GM19023 (cell line): Measurements from ENCODE around the gene MCOLN1.

ENCODE experiments used
- ATAC-seq: cut with Tn5 transposase; IDR thresholded peaks from one replicate; pipeline ENCODE4 v1.9.1; 2021; ENCODE audit warnings: mild to moderate bottlenecking, moderate library complexity; ENCODE audit not compliant: unreplicated experiment

Gene MCOLN1

DNA sequence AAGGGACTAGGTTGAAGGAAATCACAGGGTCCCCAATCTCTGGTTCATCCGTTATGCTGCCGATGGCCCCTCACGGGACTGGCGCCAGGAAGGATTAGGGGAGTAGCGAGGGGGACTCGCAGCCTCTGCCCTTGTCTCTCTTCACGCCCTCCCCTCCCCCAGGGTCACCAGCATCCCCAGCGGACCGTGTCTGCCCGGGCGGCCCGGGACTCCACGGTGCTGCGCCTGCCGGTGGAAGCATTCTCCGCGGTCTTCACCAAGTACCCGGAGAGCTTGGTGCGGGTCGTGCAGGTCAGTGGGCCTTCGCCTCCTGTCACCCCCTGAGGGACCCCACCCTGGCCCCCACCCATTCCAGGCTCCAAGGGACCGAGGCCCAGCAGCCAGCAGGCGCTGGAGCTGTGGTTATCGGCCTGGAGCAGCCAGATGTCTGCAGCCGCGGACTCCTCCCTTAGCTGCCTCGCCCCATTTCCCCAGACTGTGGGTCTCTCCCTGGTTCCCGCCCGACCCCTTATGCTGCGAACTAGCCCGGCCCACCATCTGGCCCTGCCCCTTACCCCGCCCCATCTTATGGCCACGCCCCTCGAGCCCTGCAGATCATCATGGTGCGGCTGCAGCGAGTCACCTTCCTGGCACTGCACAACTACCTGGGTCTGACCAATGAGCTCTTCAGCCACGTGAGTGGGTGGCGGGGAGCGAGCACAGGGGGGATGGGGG lies 18.5 kb downstream of the MCOLN1 start:
- ATAC-seq, result no peak

DNA sequence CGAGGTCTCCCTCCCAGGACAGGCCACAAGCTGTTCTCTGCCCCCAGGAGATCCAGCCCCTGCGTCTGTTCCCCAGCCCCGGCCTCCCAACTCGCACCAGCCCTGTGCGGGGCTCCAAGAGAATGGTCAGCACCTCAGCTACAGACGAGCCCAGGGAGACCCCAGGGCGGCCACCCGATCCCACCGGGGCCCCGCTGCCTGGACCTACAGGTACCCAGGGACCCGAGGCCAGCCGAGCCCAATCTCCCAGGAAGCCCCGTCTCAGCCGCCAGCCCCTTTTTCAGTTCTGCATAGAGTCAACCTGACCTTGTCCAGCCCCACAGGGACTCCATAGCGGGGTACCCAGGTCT lies 19.0 kb downstream of the MCOLN1 start:
- no peak for ATAC-seq

DNA sequence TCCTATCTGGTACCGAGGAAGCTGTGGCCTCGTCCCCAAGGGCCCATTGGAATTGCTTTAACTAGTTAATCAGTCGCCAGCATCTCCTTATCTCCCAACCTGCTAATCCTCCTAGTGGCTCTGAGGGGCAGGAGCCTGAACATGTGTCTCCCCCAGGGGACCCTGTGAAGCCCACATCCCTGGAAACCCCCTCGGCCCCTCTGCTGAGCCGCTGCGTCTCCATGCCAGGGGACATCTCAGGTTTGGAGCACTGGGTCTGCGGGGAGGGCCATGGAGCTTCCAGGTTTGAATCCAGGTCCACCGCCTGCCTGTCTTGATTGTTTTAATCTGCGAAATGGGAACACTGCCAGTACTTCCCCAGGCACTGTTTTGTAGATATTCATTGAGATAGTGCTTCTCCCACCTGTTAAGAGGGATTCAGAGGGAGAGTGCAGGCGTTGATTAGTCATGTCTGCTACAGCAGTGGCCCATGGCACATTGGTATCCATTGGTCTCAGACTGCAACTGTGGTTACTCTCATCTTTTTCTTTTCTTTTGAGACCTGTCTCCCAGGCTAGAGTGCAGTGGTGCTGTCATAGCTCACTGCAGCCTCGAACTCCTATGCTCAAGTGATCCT lies 19.5 kb downstream of the MCOLN1 start:
- no peak for ATAC-seq

DNA sequence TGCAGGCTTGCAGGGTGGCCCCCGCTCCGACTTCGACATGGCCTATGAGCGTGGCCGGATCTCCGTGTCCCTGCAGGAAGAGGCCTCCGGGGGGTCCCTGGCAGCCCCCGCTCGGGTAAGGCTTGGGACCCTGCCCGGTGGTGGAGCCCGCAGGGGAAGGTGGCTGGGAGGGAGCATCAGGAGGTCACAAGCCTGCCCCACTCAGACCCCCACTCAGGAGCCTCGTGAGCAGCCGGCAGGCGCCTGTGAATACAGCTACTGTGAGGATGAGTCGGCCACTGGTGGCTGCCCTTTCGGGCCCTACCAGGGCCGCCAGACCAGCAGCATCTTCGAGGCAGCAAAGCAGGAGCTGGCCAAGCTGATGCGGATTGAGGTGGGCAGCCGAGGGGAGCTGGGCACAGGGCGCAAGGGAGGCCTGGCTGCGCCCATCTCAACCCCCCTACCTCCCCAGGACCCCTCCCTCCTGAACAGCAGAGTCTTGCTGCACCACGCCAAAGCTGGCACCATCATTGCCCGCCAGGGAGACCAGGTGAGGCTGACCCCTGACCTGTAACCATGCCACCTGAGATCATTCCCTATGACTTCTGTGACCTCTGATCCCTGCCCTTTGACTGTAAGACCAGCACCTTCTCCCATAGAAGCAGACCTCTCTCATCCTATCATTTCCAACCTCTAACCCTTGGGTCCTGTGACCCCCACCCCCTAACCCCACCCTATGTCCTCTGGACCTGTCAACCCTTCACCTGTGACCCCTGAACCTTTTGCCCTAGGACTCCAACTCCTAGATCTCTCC lies 20.3 kb downstream of the MCOLN1 start:
- ATAC-seq, result no peak

DNA sequence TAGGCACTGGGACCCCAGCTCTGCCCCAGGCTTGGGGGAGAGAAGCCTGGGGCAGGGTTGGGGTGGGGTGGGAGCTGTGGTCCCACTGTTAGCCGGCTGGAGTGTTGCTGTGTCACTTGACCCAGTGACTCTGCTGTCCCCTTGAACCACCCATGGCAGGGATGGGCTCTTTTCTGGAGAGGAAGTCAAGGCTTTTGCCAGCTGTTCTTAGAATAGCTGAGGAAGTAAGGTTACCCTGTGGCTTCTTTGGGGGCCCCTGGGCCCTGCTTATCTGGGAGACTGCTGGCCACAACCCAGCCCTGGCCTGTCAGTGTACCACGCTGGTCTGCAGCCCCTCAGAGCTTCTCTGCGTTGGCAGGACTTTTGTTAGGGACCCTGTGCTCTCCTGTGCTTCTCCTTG lies 22.2 kb downstream of the MCOLN1 start:
- no peak for ATAC-seq

DNA sequence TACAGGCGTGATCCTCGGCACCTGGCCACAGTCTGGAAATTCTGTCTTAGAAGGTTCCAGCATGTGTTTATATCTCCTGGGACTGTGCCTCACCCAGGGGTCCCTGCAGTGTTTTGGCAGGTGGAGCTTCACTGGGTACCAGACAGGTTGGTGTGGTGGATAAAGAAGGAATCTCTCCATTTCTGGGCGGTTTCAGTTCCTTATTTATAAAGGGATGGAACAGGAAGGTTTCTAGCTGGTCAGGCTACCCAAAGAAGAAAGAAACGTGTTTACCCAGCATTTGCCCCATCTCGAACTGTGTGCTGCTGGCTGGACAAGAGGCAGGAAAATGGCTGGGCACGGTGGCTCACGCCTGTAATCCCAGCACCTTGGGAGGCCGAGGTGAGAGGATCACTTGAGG lies 22.9 kb downstream of the MCOLN1 start:
- ATAC-seq, result no peak

DNA sequence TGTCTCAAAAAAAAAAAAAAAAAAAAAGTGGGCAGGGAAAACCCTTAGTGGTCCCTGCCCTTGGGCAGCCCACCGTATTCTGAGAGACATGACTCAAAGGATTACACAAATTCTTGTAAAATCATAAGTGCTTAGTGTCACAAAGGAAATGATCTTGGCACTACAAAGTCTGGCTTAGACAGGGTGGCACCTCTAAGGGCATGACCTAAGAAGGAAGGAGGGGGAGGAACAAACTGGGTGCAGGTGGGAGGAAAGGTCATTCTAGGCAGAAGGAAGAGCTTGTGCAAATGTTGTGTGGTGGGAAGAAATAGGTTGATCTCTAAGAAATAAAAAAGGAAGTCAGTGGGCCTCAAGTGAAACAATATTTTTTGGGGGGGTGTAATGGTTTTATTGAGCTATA lies 23.5 kb downstream of the MCOLN1 start:
- no peak for ATAC-seq

DNA sequence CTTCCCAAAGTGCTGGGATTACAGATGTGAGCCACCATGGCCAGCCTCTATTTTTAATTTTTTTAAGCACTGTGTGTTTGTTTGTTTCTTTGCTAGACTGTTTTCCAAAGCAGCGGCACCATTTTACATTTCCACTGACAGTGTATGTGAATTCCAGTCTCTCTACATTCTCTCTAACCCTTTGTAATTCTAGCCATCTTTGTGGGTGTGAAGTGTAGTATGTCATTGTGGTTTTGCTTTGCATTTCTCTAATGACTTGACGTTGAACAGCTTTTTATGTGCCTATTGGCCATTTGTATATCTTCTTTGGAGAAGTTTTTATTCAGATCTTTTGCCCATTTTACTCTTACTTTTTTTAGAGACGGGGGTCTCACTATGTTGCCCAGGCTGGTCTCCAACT lies 24.7 kb downstream of the MCOLN1 start:
- ATAC-seq, result no peak

DNA sequence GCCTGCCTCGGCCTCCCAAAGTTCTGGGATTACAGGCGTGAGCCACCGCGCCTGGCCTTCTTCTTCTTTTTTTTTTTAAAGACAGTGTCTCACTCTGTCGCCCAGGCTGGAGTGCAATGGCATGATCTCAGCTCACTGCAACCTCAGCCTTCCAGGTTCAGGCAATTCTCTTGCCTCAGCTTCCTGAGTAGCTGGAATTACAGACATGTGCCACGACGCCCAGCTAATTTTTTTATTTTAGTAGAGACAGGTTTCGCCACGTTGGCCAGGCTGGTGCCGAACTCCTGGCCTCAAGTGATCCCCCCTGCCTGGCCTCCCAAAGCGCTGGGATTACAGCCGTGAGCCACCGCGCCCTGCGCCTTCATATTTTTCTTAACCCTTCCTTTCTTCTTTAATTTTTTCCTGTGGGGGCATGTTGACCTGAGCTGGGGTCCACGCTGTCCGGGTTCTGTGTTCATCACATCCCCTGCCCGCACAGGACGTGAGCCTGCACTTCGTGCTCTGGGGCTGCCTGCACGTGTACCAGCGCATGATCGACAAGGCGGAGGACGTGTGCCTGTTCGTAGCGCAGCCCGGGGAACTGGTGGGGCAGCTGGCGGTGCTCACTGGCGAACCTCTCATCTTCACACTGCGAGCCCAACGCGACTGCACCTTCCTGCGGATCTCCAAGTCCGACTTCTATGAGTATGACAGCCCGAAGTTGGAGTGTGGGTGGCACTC lies 27.2 kb downstream of the MCOLN1 start:
- no peak for ATAC-seq

DNA sequence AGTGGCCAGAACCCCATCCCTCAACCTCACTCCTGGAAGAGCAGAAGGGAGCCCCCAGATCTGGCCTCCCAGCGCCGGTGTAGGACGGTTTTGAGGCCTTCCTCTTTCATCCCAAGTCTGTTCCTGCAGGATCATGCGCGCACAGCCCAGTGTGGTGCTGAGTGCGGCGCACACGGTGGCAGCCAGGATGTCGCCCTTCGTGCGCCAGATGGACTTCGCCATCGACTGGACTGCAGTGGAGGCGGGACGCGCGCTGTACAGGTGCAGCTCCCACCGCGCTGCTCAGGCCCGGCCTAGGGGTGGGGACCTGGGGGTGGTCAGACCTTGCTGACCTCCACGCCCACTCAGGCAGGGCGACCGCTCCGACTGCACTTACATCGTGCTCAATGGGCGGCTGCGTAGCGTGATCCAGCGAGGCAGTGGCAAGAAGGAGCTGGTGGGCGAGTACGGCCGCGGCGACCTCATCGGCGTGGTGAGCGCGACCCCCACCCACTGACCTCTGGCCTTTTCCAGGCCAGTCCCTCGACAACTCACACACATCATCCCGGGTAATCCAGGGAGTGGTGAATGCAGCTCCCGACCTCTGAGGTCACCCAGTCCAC lies 27.8 kb downstream of the MCOLN1 start:
- ATAC-seq, result no peak

DNA sequence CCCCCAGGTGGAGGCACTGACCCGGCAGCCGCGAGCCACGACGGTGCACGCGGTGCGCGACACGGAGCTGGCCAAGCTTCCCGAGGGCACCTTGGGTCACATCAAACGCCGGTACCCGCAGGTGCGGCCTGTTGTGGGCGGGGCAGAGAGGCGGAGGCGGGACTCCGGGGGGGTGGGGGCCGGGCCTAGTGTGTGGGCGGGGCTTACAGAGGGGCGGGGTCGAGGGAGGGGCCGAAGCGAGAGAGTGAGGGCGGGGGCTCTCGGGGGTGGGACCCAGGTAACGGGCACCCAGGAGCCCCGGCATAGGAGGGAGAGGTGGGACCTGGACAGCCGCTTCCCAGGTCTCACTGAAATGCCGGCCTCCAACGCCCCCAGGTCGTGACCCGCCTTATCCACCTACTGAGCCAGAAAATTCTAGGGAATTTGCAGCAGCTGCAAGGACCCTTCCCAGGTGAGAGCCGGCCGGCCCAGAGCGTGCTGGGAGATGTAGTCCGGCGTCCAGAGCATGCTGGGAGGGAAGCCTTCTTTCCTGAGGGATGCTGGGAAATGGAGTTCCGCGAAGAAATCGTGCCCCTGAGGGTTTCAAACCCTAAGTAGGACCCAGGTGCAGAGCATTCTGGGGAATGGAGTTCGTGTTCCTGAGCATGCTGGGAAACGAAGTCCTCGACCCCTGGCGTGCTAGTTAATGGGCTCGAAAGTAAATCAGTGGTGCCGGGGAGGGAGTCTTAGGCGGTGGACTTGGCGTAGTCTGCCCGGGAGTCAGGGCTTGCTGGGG lies 28.8 kb downstream of the MCOLN1 start:
- ATAC-seq, result no peak

DNA sequence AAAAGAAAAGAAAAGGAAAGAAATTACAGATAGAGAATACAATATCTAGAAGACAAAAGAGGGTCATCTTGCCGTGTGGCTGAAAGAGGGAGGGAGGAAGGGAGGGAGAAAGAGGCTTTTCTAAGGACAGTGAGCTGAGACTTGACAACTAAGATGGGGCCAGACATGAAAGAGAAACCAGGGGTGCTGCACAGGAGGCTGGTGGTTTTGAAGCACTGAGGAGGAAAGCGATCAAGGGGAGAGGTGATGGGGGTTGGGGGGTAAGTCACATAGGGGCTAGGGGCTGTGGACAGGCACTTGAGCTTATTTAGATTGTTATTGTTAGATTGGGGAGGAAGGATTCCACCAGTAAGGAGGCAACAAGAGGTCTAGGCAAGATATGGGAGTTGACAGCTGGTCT lies 30.4 kb downstream of the MCOLN1 start:
- no peak for ATAC-seq

DNA sequence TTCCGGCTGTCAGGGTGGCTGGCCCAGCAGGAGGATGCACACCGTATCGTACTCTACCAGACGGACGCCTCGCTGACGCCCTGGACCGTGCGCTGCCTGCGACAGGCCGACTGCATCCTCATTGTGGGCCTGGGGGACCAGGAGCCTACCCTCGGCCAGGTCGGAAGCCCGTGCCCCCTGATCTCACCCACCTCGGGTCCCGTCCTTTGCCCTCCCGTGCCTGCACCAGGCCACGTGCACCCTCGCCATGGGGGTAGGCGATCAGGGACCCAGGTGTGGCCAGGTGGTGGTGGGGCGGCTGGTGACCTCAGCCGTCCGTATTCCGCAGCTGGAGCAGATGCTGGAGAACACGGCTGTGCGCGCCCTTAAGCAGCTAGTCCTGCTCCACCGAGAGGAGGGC lies 32.1 kb downstream of the MCOLN1 start:
- no peak for ATAC-seq

DNA sequence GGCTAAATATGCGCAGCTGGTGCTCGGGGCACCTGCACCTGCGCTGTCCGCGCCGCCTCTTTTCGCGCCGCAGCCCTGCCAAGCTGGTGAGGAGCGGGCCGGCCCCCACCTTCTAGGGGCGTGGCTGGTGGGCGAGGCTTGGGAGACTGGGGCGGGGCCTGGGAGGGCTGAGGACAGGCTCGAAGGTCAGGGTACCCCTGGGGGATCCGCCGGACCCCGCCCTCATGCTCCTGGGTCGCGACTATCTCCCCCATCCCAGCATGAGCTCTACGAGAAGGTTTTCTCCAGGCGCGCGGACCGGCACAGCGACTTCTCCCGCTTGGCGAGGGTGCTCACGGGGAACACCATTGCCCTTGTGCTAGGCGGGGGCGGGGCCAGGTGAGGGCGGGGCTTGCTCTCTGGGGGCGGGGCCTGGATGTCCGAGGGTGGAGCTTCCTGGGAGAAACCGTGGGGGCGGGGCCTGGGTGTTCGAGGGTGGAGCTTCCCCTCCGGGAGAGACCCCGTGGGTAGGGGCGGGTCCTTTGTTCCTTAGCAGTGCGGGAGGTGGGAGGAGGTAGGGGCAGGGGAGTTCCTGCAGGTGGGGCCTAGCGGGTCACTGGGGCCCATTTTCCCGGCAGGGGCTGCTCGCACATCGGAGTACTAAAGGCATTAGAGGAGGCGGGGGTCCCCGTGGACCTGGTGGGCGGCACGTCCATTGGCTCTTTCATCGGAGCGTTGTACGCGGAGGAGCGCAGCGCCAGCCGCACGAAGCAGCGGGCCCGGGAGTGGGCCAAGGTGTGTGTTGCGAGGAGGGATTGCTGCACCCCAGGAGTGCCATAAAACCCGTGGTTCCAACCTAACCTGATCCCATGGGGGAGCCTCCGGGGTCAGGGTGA lies 32.8 kb downstream of the MCOLN1 start:
- no peak for ATAC-seq

DNA sequence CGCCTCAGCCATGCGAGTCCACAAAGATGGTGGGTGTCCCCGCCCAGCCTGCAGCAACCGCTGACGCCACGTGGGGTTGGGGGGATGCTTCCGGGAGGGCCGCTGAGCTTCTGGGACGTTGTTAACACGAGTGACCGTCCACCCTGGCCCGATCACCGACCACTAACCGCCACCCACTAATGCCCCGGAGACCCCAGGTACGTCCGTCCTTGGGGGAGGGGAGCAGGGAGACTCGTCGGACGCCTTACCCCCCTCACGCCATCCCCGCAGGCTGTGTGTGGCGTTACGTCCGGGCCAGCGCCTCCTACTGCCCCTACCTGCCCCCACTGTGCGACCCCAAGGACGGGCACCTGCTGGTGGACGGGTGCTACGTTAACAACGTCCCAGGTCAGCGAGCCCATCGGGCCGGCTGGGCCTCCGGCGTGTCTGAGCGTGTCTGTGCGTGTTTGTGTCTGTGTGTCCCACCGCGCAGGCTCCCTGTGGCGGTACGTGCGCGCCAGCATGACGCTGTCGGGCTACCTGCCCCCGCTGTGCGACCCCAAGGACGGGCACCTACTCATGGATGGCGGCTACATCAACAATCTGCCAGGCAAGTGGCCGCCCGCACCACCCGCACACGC lies 34.4 kb downstream of the MCOLN1 start:
- no peak for ATAC-seq

DNA sequence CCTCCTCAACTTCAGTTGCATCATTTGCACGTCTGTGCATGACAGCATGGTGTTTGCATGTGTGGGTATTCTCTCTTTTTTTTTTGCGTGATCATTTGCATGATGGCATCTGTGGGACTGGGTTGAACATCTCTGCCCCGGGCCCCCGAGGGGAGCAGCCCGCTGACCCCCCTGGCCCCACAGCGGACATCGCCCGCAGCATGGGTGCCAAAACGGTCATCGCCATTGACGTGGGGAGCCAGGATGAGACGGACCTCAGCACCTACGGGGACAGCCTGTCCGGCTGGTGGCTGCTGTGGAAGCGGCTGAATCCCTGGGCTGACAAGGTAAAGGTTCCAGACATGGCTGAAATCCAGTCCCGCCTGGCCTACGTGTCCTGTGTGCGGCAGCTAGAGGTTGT lies 36.2 kb downstream of the MCOLN1 start:
- ATAC-seq, result no peak

DNA sequence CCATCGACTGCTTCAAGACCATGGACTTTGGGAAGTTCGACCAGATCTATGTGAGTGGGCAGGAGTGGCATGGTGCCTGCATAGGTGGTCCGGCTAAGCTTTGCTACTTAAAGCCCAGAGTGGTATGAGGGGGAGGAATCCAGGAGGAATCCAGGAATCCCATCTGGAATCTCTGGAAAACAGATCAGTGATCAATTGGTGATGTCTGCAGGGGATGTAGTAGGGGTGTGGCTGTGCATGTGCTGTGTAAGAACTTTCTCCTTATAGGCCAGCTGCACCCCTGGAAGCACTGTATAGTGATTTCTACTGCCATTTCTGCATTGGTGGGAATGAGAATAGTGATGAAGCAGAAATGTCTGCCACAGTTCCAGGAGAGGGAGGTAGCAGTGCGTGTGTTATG lies 36.7 kb downstream of the MCOLN1 start:
- ATAC-seq, result no peak

DNA sequence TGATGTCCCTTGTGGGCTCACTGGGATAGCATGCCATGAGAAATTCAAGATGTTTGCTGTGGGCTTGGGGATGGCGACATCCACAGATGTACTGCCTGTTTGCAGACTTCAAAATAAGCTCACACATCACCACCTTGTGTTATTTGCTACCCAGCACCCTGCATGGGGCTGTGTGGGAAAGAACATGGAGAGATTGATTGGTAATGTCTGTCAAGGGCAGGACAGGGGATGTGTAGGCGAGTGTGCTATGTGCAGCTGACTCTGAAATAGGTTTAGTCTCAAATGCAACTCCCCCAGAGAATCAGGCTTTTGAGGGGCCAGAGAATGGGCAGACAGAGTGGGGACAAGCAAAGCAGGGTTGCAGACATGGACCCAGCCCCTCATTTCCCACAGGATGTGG lies 37.8 kb downstream of the MCOLN1 start:
- no peak for ATAC-seq

DNA sequence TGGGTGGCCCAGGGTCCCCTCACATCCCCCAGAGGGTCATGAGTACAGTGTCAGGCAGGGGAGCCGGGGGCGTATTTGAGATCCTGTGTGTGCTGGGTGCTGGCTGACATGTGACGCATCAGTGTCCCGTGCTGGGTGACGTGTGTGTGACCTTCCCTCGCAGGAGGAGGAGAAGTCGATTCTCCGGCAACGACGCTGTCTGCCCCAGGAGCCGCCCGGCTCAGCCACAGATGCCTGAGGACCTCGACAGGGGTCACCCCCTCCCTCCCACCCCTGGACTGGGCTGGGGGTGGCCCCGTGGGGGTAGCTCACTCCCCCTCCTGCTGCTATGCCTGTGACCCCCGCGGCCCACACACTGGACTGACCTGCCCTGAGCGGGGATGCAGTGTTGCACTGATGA lies 38.9 kb downstream of the MCOLN1 start:
- no peak for ATAC-seq
